Esophagus muscularis mucosa (tissue), 3 donors: ENCODE results near the gene SDK1.

Experiments used
- CTCF ChIP-seq, 3 experiments: fragments of 200-600 bp in 2 of 3; fragments of 450-650 bp in 1 of 3; sonication (generic) in 2 of 3; IDR thresholded peaks; one replicate each; pipeline ENCODE4 v1.5.1; 2017 to 2019; ENCODE audit warnings: antibody characterized with exemption in 3 of 3, mild to moderate bottlenecking in 2 of 3, moderate library complexity in 1 of 3
- POLR2AphosphoS5 ChIP-seq, 2 donors: sonication (generic); formaldehyde crosslinking; IDR thresholded peaks; one replicate each; pipeline ENCODE4 v1.6.1; 2017; ENCODE audit warnings: antibody characterized with exemption in 2 of 2

GRCh38 chr7:3453398-3453797 is 152.3 kb downstream of the SDK1 start:
- TF ChIP-seq CTCF (IDR thresholded peaks at IDR 0.05) (no peak), POLR2AphosphoS5 (IDR thresholded peaks at IDR 0.05) (no peak)
